ENCODE measurements around the gene ETFA.

The ETFA gene

GRCh38 chr15:76339305-76340197 lies 28.3 kb upstream of the ETFA start:
- Histone ChIP-seq H3K27me3 (ENCODE audit: insufficient read depth, low read length) (peaks cover 100% of the 10 kb centered on the region), H3K4me1 (ENCODE audit: insufficient read depth, low read length) (peaks cover 6% of the 10 kb centered on the region; the same call in 1 of the 2 replicates), H3K36me3 (ENCODE audit: insufficient read depth, low read depth, low read length) (no peaks in the 10 kb centered on the region), H3K4me3 (ENCODE audit: low read length) (peak overlapping the region; percentile 58), H3K9me3 (ENCODE audit: insufficient read depth, low read depth, low read length) (peaks cover 4% of the 10 kb centered on the region), H3K27ac (ENCODE audit: low read length) (no peak overlapping the region), H3K9ac (ENCODE audit: low read depth, low read length) (no peak overlapping the region)

DNA sequence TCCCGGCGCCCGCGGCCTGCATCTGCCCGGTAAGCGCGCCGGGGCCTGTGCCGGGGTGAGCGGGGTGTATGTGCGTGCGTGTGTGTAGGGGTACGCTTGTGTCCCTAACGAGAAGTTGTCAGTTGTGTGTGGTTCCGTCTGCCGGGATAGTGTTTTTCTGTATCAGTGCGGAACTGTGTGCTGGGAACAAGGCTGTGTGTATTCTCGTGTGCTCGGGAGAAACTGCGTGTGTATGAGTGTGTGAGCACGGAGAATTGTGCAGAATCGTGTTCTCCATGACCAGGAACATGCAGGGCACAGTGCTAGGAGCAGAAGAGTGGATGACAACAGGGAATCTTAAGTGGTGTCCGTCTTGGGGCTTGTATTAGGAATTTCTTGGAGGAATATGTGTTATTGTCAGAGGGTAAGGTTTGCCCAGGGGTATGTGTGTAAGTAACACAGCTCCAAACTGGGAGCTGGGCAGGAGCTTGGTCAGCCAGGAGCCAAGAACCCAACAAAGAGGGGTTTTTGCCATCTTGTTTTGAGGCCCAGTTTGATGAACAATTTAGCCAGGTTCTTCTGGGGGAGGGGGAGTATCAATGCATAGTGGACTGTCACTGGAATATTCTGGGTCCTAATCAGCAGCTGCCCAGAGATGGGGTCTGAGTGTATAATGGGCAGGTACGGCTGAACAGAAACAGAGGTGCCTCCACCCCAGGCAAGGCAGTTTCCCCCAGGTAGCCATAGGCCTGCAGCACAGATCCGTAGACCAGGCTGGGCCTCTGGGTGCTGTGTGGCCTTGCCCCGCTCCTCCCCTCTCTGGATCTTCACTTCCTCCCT lies 27.4 kb upstream of the ETFA start:
- peaks cover 100% of the 10 kb centered on the region for H3K27me3 ChIP-seq (ENCODE audit: insufficient read depth, low read length)

GRCh38 chr15:76337696-76338485 lies 26.6 kb upstream of the ETFA start:
- H3K4me3 ChIP-seq (ENCODE audit: low read length): peak overlapping the region; percentile 22; the same call in 1 of the 2 replicates
- peaks cover 100% of the 10 kb centered on the region for H3K27me3 ChIP-seq (ENCODE audit: insufficient read depth, low read length)
- no peak overlapping the region for H3K9ac ChIP-seq (ENCODE audit: low read depth, low read length)

More for the DNA sequence above, 27.4 kb upstream of the ETFA start:
- Histone ChIP-seq H3K27ac (ENCODE audit: low read length) (no peak overlapping the region), H3K36me3 (ENCODE audit: insufficient read depth, low read depth, low read length) (no peaks in the 10 kb centered on the region), H3K4me3 (ENCODE audit: low read length) (no peak overlapping the region), H3K9ac (ENCODE audit: low read depth, low read length) (no peak overlapping the region), H3K9me3 (ENCODE audit: insufficient read depth, low read depth, low read length) (peaks cover 4% of the 10 kb centered on the region), H3K4me1 (ENCODE audit: insufficient read depth, low read length) (peaks cover 6% of the 10 kb centered on the region; the same call in 1 of the 2 replicates)

GRCh38 chr15:76337059-76337695 lies 25.9 kb upstream of the ETFA start:
- H3K36me3 ChIP-seq (ENCODE audit: insufficient read depth, low read depth, low read length): no peaks in the 10 kb centered on the region
- H3K9ac ChIP-seq (ENCODE audit: low read depth, low read length): no peak overlapping the region
- peaks cover 6% of the 10 kb centered on the region; the same call in 1 of the 2 replicates for H3K4me1 ChIP-seq (ENCODE audit: insufficient read depth, low read length)
- peaks cover 4% of the 10 kb centered on the region for H3K9me3 ChIP-seq (ENCODE audit: insufficient read depth, low read depth, low read length)
- no peak overlapping the region for H3K27ac ChIP-seq (ENCODE audit: low read length)
- peak overlapping the region; percentile 31; the same call in 1 of the 2 replicates for H3K4me3 ChIP-seq (ENCODE audit: low read length)
- peaks cover 99% of the 10 kb centered on the region for H3K27me3 ChIP-seq (ENCODE audit: insufficient read depth, low read length)

More at GRCh38 chr15:76337696-76338485, 26.6 kb upstream of the ETFA start:
- H3K27ac ChIP-seq (ENCODE audit: low read length): no peak overlapping the region
- H3K36me3 ChIP-seq (ENCODE audit: insufficient read depth, low read depth, low read length): no peaks in the 10 kb centered on the region
- H3K9me3 ChIP-seq (ENCODE audit: insufficient read depth, low read depth, low read length): peaks cover 4% of the 10 kb centered on the region
- H3K4me1 ChIP-seq (ENCODE audit: insufficient read depth, low read length): peaks cover 6% of the 10 kb centered on the region; the same call in 1 of the 2 replicates

GRCh38 chr15:76336254-76337058 lies 25.2 kb upstream of the ETFA start, which contains the start of gene ISL2:
Gene ISL2, plus strand, starts transcription at chr15:76336773. Its CDS starts 111 bp downstream, at chr15:76336884.
- no peak within 1 kb of the TSS for H3K27ac ChIP-seq (ENCODE audit: low read length)
- H3K4me3 ChIP-seq (ENCODE audit: low read length): peak within 1 kb of the TSS; percentile 63

GRCh38 chr15:76335307-76336253 lies 24.3 kb upstream of the ETFA start:
- Histone ChIP-seq H3K9ac (ENCODE audit: low read depth, low read length) (peak overlapping the region; percentile 57; the same call in 1 of the 2 replicates), H3K9me3 (ENCODE audit: insufficient read depth, low read depth, low read length) (peaks cover 4% of the 10 kb centered on the region; the same call in 1 of the 2 replicates), H3K4me1 (ENCODE audit: insufficient read depth, low read length) (peaks cover 3% of the 10 kb centered on the region; the same call in 1 of the 2 replicates), H3K27ac (ENCODE audit: low read length) (no peak overlapping the region), H3K27me3 (ENCODE audit: insufficient read depth, low read length) (peaks cover 83% of the 10 kb centered on the region), H3K36me3 (ENCODE audit: insufficient read depth, low read depth, low read length) (no peaks in the 10 kb centered on the region), H3K4me3 (ENCODE audit: low read length) (peak overlapping the region; percentile 63)

More at GRCh38 chr15:76336254-76337058, 25.2 kb upstream of the ETFA start, which contains the start of gene ISL2:
- Histone ChIP-seq H3K9ac (ENCODE audit: low read depth, low read length) (peak within 1 kb of the TSS; percentile 57; the same call in 1 of the 2 replicates), H3K4me1 (ENCODE audit: insufficient read depth, low read length) (peaks cover 6% of the 10 kb centered on the region; the same call in 1 of the 2 replicates), H3K36me3 (ENCODE audit: insufficient read depth, low read depth, low read length) (no peaks in the 10 kb centered on the region), H3K27me3 (ENCODE audit: insufficient read depth, low read length) (peaks cover 92% of the 10 kb centered on the region), H3K9me3 (ENCODE audit: insufficient read depth, low read depth, low read length) (peaks cover 4% of the 10 kb centered on the region; the same call in 1 of the 2 replicates)

DNA sequence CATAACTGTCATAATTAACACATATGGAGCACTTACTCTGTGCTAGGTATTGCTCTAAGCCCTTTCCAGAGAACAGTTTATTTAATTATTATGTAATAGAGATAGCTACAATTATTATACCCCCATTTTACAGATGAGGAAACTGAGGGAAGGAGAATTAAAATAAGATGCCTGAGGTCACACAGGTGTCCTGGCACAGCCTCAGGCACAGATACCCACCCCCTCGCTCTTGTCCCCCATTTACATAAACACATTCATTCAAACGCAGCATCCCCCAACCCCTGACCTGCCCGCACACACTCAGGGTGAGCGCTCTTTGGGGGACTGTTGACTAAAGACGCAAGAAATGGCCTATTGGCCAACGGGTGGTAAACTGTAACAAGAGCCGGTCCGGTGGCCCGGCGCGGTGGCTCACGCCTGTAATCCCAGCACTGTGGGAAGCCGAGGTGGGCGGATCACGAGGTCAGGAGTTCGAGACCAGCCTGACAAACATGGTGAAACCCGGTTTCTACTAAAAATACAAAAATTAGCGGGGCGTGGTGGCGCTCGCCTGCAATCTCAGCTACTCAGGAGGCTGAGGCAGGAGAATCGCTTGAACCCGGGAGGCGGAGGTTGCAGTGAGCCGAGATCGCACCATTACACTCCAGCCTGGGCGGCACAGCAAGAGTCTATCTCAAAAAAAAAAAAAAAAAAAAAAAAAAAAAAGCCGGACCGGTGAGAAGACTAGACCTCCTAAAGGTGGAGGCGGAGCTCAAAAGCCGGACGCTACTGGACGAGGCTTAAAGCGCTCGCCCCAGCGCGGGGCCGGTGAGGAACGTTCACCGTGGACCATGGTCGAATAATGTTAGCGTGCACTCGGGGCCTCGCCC lies 23.4 kb upstream of the ETFA start:
- no peaks in the 10 kb centered on the region for H3K36me3 ChIP-seq (ENCODE audit: insufficient read depth, low read depth, low read length)
- peaks cover 4% of the 10 kb centered on the region; the same call in 1 of the 2 replicates for H3K9me3 ChIP-seq (ENCODE audit: insufficient read depth, low read depth, low read length)
- no peaks in the 10 kb centered on the region; the same call in 1 of the 2 replicates for H3K4me1 ChIP-seq (ENCODE audit: insufficient read depth, low read length)
- H3K4me3 ChIP-seq (ENCODE audit: low read length): peak overlapping the region; percentile 63; the same call in 1 of the 2 replicates
- H3K27ac ChIP-seq (ENCODE audit: low read length): no peak overlapping the region
- peaks cover 75% of the 10 kb centered on the region for H3K27me3 ChIP-seq (ENCODE audit: insufficient read depth, low read length)
- peak overlapping the region; percentile 57; the same call in 1 of the 2 replicates for H3K9ac ChIP-seq (ENCODE audit: low read depth, low read length)

DNA sequence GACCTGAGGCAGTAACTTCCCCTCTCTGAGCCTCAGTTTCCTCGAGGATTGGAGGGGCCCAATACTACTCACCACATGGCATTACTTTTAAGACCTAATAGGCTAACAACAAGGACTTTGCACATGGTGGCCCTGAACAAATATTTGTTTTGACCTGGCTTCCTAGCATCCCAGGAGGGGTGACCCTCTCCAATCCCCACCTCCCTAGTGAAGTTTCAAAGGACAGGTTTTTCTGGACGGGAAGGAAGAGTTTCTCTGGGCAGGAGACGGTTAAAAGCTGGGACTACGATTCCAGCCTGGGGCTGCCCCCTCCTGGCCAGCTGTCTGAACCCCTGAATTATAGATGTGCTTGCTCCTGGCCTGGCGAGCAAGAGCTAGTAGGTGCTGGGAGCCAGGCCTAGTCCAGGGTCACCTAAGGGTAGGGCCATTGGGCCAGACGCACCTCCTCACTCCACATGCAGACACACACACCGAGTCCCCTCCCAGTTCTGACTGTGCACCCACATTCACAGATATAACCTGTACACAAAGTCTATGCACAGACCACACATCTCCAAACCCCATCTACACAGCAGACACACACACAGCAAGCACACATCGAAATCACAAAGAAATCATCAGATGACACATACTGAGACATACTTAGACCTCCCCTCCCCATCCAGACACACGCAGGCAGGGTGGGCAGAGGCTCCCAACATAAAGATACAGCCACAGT lies 22.6 kb upstream of the ETFA start:
- H3K9me3 ChIP-seq (ENCODE audit: insufficient read depth, low read depth, low read length): peaks cover 4% of the 10 kb centered on the region; the same call in 1 of the 2 replicates
- H3K36me3 ChIP-seq (ENCODE audit: insufficient read depth, low read depth, low read length): no peaks in the 10 kb centered on the region
- no peak overlapping the region for H3K27ac ChIP-seq (ENCODE audit: low read length)
- no peaks in the 10 kb centered on the region; the same call in 1 of the 2 replicates for H3K4me1 ChIP-seq (ENCODE audit: insufficient read depth, low read length)
- H3K4me3 ChIP-seq (ENCODE audit: low read length): no peak overlapping the region
- peaks cover 75% of the 10 kb centered on the region for H3K27me3 ChIP-seq (ENCODE audit: insufficient read depth, low read length)
- no peak overlapping the region for H3K9ac ChIP-seq (ENCODE audit: low read depth, low read length)
